ENCODE data around the gene C1orf174.

Gene C1orf174

GRCh38 chr1:3942416-3943122 lies 42.5 kb upstream of the C1orf174 start:
- peaks cover 0 to 7% (median 0%) of the 10 kb centered on the region in 10 experiments; a peak in 3 of 20 replicates for H3K4me1 ChIP-seq
- no peaks in the 10 kb centered on the region for H4K20me1 ChIP-seq
- no peak for TF ChIP-seq Cebpa-rat (IDR thresholded peaks at IDR 0.05)
- H3K4me2 ChIP-seq: no peak overlapping the region
- H3K36me3 ChIP-seq: no peaks in the 10 kb centered on the region
- no peak overlapping the region for H3K4me3 ChIP-seq
- no peak overlapping the region for H3K9ac ChIP-seq
- no peaks in the 10 kb centered on the region for H3K27me3 ChIP-seq
- no peak overlapping the region for H3K27ac ChIP-seq
- H3K9me3 ChIP-seq (replicated peaks in 1 of 11): peaks cover 0 to 11% (median 3%) of the 10 kb centered on the region in 11 experiments; a peak in 11 of 22 replicates

GRCh38 chr1:3940754-3941345 lies 40.8 kb upstream of the C1orf174 start:
- Histone ChIP-seq H3K27me3 (no peaks in the 10 kb centered on the region), H3K27ac (no peak overlapping the region), H3K4me3 (no peak overlapping the region), H4K20me1 (no peaks in the 10 kb centered on the region), H3K9me3 (replicated peaks in 1 of 11) (peaks cover 6 to 20% (median 15%) of the 10 kb centered on the region in 11 experiments; a peak in 21 of 22 replicates), H3K9ac (no peak overlapping the region), H3K4me1 (peaks cover 0 to 7% (median 0%) of the 10 kb centered on the region in 10 experiments; a peak in 3 of 20 replicates), H3K36me3 (no peaks in the 10 kb centered on the region), H3K4me2 (no peak overlapping the region)
- no peak for TF ChIP-seq Cebpa-rat (IDR thresholded peaks at IDR 0.05)

GRCh38 chr1:3940081-3940753 lies 40.1 kb upstream of the C1orf174 start:
- Histone ChIP-seq H3K9ac (no peak overlapping the region), H3K27me3 (no peaks in the 10 kb centered on the region), H3K27ac (no peak overlapping the region), H3K4me1 (peaks cover 0 to 7% (median 0%) of the 10 kb centered on the region in 10 experiments; a peak in 3 of 20 replicates), H3K4me3 (no peak overlapping the region), H3K36me3 (no peaks in the 10 kb centered on the region), H4K20me1 (no peaks in the 10 kb centered on the region), H3K9me3 (replicated peaks in 1 of 11) (peaks cover 6 to 24% (median 20%) of the 10 kb centered on the region in 11 experiments; a peak in 21 of 22 replicates), H3K4me2 (no peak overlapping the region)
- TF ChIP-seq Cebpa-rat (IDR thresholded peaks at IDR 0.05): no peak

- H3K4me2 ChIP-seq: no peak overlapping the region
- no peak for TF ChIP-seq Cebpa-rat (IDR thresholded peaks at IDR 0.05)
These were observed 39.4 kb upstream of the C1orf174 start for GRCh38 chr1:3939242-3940080.

GRCh38 chr1:3932156-3932919 lies 32.3 kb upstream of the C1orf174 start:
- TF ChIP-seq Cebpa-rat (IDR thresholded peaks at IDR 0.05): no peak
- Histone ChIP-seq H4K20me1 (0 out of 22 replicates have a peak, but pooled peaks cover 0 to 5% (median 0%) of the 10 kb centered on the region in 11 experiments), H3K27me3 (no peaks in the 10 kb centered on the region), H3K4me3 (no peak overlapping the region), H3K9ac (no peak overlapping the region), H3K4me1 (0 out of 20 replicates have a peak, but pooled peaks cover 0 to 4% (median 0%) of the 10 kb centered on the region in 10 experiments), H3K36me3 (no peaks in the 10 kb centered on the region), H3K27ac (no peak overlapping the region), H3K9me3 (replicated peaks in 1 of 11) (peaks cover 5 to 20% (median 13%) of the 10 kb centered on the region in 11 experiments; a peak in 21 of 22 replicates), H3K4me2 (no peak overlapping the region)

More at GRCh38 chr1:3939242-3940080, 39.4 kb upstream of the C1orf174 start:
- no peak overlapping the region for H3K27ac ChIP-seq
- no peak overlapping the region for H3K9ac ChIP-seq
- H3K27me3 ChIP-seq: no peaks in the 10 kb centered on the region
- H3K9me3 ChIP-seq (replicated peaks in 1 of 11): peaks cover 6 to 25% (median 22%) of the 10 kb centered on the region in 11 experiments; a peak in 21 of 22 replicates
- H3K36me3 ChIP-seq: no peaks in the 10 kb centered on the region
- H4K20me1 ChIP-seq: no peaks in the 10 kb centered on the region
- no peak overlapping the region for H3K4me3 ChIP-seq
- no peaks in the 10 kb centered on the region for H3K4me1 ChIP-seq

- Histone ChIP-seq H3K4me1 (0 out of 20 replicates have a peak, but pooled peaks cover 0 to 4% (median 0%) of the 10 kb centered on the region in 10 experiments), H3K4me2 (no peak overlapping the region), H3K36me3 (no peaks in the 10 kb centered on the region), H3K9me3 (replicated peaks in 1 of 11) (peaks cover 0 to 11% (median 7%) of the 10 kb centered on the region in 11 experiments; a peak in 11 of 22 replicates), H3K4me3 (no peak overlapping the region), H3K27me3 (no peaks in the 10 kb centered on the region), H3K27ac (no peak overlapping the region), H3K9ac (no peak overlapping the region), H4K20me1 (0 out of 22 replicates have a peak, but pooled peaks cover 0 to 5% (median 0%) of the 10 kb centered on the region in 11 experiments)
- TF ChIP-seq Cebpa-rat (IDR thresholded peaks at IDR 0.05): no peak
These were observed 31.2 kb upstream of the C1orf174 start for GRCh38 chr1:3931007-3931912.

- Histone ChIP-seq H3K9me3 (replicated peaks in 1 of 11) (peaks cover 0 to 6% (median 3%) of the 10 kb centered on the region in 11 experiments; a peak in 8 of 22 replicates), H3K9ac (no peak overlapping the region), H3K4me2 (no peak overlapping the region), H3K4me3 (no peak overlapping the region), H3K36me3 (no peaks in the 10 kb centered on the region), H3K27ac (no peak overlapping the region), H4K20me1 (0 out of 22 replicates have a peak, but pooled peaks cover 0 to 5% (median 0%) of the 10 kb centered on the region in 11 experiments), H3K27me3 (no peaks in the 10 kb centered on the region), H3K4me1 (0 out of 20 replicates have a peak, but pooled peaks cover 0 to 4% (median 0%) of the 10 kb centered on the region in 10 experiments)
- no peak for TF ChIP-seq Cebpa-rat (IDR thresholded peaks at IDR 0.05)
These were observed 30.4 kb upstream of the C1orf174 start for GRCh38 chr1:3930301-3931006.

Measured in BLaER1 treated with 17β-estradiol and CSF1 and Interleukin-3, amounts not matched to agents 10 nM and 100 nM (cell line).